NCI-H187 treated with DMSO at 0.1 percent for 48 hours (cell line): ENCODE measurements around the gene MAD1L1.
"Not testable (repeated sequence)": the region's sequence is repeated elsewhere in the genome, so short reads cannot be mapped to it uniquely, and the experiment has no call there.

Experiments used
- DNase-seq: peaks from one replicate; lab custom pipeline; 2025; lab: John Stamatoyannopoulos, UW

Gene MAD1L1

DNA sequence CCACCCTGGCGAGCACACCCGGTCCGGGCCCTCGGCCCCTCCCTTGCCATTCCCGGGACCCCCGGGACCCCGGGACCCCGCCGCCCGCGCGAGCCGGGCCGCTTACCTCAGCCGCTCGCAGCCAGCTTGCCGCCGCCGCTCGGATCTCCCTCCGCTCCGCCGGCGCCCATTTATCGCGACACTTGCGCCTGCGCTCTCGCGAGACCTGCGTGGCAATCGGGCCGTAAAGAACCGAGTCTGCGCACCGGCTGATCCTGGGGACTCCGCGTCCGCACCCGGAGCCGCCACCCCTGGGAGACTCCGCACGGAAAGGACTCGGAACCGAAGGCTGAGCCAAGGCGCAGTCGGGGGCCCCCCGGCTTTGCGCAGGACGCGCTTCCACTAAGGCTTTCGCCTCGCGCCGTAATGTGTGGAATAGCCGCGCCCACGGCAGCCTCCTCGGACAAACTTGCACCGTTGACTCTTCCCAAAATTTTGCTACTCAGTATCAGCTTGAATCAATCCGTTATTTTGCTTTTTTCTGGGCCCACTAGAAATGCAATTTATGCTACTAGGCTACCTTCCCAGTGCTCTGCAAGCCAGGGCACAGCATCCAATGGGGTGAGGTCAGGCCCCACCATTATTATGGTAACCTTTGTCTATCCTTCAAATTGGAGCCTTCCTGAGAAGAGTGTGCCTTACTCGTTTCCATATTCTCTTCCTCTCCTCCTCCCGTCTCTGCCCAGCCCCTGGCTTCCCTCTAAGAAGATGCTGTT is at the start of gene MAD1L1:
Gene MAD1L1, minus strand, starts transcription at position 180 of the 755 bp plus-strand sequence. CDS start 2,812 bp downstream, outside the sequence.
- no peak for DNase-seq

DNA sequence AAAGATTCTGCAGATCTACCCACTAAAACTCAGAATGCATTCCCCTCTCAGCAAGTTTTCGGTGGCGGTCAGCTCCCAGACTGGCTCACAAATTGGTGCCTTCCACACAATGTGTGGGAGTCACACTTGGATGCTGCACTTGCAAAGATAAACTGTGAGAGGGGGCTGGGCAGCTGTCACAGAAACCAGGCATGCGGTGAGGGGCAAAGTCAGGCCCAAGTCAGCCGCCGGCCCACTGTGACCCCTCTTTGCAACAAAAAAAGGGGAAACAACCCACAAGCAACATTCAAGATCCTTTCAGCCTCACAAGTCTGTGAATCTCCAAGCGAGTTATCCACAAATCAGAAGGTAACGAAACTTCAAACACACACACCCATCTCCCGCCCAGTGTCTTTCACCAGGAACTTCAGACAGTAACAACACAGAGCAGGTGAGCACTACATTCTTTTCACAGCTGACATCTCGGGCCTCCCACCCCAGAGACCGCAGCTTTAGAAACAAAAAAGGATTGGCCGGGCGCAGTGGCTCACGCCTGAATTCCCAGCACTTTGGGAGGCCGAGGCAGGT is 49.5 kb upstream of the MAD1L1 start:
- DNase-seq = no peak

GRCh38 chr7:2281541-2281940 is 48.8 kb upstream of the MAD1L1 start:
- no peak for DNase-seq

GRCh38 chr7:2280424-2280823 is 47.7 kb upstream of the MAD1L1 start:
- no peak for DNase-seq

GRCh38 chr7:2279896-2280295 is 47.2 kb upstream of the MAD1L1 start:
- DNase-seq = no peak

- no peak for DNase-seq
Measured at GRCh38 chr7:2278026-2278425, 45.3 kb upstream of the MAD1L1 start.

GRCh38 chr7:2276107-2276506 is 43.4 kb upstream of the MAD1L1 start:
- no peak for DNase-seq

DNA sequence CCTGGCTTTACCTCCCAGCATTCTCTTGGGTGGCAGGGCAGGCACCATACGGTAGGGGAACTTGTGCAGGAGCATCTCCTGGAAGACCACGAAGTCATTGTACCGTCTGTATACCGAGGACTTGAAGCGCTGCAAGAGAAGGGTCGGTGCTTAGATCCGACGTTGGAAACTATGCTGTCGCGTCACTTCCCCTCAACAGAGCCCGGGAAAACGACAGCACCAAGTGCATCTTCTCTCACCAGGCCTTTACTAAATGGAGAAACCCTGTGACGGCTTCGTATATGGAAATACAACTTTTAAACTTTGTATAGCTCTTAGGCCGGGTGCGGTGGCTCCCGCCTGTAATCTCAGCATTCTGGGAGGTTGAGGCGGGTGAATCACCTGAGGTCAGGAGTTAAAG is 42.4 kb upstream of the MAD1L1 start:
- no peak for DNase-seq

GRCh38 chr7:2274666-2275065 is 41.9 kb upstream of the MAD1L1 start:
- DNase-seq = no peak

GRCh38 chr7:2273866-2274265 is 41.1 kb upstream of the MAD1L1 start:
- DNase-seq = no peak

GRCh38 chr7:2272031-2272430 is 39.3 kb upstream of the MAD1L1 start:
- no peak for DNase-seq

DNA sequence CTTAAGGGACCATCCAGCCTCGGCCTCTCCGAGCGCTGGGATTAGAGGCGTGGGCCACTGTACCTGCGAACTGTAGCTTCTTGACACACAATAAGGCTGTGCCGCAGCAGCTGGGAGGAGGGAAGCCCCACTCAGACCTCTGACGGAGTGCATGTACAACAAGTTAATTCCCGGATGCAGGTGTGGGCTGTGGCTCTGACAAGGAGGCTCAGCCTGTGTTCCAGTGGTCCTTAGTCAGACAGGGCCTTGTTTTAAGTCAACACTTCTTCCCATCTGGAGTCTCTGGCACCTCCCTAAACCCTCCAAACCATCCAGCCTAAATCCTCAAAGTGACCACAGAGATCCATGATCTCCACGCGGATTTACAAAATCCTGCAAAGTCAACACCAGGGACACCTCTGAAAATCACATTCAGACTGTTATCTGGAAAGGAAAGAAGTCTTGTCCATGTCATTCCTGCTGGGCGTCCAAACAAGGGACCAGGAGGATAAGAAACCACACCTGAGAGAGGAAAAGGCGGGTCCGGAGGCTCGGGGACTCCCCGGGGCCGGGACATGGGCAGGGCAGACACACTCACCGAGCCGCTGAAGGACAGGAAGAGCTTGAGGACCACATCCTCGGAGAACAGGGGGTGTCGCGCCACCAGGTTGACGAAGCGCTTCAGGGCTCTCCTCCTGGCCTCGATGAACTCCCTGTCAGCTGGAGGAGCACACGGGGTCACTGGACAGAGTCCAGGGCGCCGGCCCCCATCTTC is 38.7 kb upstream of the MAD1L1 start:
- DNase-seq = no peak

DNA sequence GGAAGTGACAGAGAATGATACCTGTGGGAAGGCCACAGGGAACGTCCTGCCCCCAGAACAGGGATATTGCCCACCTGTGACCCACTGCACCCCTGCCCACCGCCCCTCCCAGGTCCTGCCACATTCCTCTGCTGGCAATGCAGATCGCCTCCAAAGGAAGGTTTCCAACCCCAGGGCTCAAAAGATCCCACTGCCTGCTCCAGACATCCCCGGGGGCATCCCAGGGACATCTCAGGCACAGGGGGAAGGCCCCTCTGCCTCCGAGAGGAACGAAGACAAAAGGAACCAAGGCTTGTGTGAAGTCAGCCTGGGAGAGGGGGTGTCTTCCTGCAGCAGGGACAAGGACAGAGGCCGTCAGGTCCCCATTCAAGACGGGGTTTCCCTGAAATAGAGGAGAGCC is 37.8 kb upstream of the MAD1L1 start:
- DNase-seq = no peak

DNA sequence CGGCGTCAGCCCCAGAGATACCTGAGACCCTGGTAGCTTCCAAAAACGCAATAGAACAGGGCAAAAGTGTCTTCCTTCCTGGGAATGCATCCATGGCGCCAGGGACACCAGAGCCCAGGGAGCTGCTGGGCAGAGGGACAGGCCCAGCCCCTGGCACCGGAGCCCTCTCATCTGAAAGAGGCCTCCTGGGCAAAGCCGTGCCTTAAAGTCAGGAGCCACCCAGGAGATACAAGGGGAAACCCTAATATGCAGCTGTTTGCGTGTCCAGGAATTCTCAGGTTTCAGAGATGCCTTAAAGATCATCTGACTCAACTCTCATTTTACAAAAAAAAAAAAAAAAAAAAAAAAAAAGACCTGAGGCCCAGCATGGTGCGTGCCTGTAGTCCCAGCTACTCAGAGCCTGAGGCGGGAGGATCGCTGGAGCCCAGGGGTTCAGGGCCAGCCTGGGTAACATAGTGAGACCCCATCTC is 37.3 kb upstream of the MAD1L1 start:
- DNase-seq = no peak

GRCh38 chr7:2269089-2269990 is 36.6 kb upstream of the MAD1L1 start:
- not testable (repeated sequence) for DNase-seq

DNA sequence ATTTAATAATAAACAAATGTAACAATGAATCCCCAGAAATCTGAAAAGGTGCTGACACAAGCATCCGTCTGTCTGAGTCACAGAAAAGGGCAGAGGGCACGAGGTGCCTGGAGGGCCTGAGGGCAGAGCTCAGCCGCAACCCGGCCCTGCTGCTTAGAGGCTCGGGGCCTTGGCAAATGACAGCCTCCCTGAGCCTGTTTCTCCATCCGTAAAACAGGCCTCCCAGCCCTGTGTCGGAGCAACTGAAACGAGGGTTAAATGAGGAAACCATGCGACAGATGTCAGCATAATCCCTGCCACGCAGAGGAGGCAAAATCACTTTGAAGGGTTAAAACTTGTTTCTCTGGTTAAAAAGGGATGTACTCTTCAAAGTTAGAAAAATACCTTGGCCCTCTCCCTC is 34.2 kb upstream of the MAD1L1 start:
- DNase-seq = no peak

- no peak for DNase-seq
Measured at GRCh38 chr7:2264158-2264557, 31.4 kb upstream of the MAD1L1 start.

GRCh38 chr7:2263176-2263575 is 30.4 kb upstream of the MAD1L1 start:
- no peak for DNase-seq

DNA sequence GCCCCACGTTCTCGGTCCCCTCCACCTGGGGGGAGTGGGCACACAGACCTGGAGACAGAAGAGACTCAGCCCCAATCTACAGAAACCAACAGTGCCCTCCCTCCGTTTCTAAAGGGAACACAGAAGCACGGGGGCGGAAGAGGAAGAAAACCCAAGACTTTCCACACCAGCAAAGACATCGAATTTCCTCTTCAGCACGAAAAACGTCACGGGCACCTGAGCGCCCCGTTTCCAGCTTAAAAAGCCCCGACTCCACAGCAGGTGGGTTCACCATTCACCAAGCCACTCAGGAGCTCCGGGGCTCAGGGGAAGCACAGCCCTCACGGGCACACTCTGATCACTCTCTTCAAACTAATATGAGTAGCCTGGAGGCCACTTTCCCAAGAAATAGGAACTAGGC is 28.9 kb upstream of the MAD1L1 start:
- no peak for DNase-seq

DNA sequence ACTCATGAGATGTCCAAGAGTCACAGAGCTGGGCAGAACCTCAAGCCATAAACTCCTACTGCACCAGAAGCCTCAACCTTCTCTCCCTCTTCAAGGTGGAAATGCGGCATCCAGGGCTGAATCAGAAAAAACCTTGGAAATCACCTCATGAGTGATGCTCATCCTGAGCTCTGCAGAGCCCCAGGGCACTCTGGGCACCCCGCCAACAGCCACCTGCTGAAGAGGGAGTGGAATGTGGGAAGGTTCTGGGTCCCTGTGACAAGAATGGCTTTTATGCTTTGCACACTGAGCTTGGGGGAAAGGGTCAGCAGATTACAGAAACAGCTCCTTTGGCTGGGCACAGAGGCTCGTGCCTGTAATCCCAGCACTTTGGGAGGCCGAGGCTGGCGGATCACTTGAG is 28.1 kb upstream of the MAD1L1 start:
- no peak for DNase-seq

GRCh38 chr7:2259480-2259879 is 26.7 kb upstream of the MAD1L1 start:
- no peak for DNase-seq
